ENCODE measurements around the gene PRELID1.

GRCh38 chr5:177293819-177294581 lies 9.6 kb upstream of the PRELID1 start:
- TF ChIP-seq CTCF (conservative IDR thresholded peaks at IDR 0.05; ENCODE audit: low read depth, low read length) (no peak), EZH2 (IDR thresholded peaks at IDR 0.05; ENCODE audit: borderline replicate concordance, low read depth, low read length, poor library complexity, severe bottlenecking) (no peak)
